SK-N-SH (cell line): ENCODE measurements around the gene SSR4.

Experiments used
- CTCF ChIP-seq: fragments of 200-600 bp; sonication (generic); IDR thresholded peaks from 2 replicates; pipeline ENCODE4 v1.6.1; 2017; ENCODE audit warnings: antibody characterized with exemption, mild to moderate bottlenecking, moderate library complexity
- REST ChIP-seq: IDR thresholded peaks from 2 replicates; pipeline ENCODE4 v1.6.1; 2012; ENCODE audit warnings: mild to moderate bottlenecking, low read depth, low read length, moderate library complexity
- RFX5 ChIP-seq: IDR thresholded peaks from 2 replicates; pipeline ENCODE4 v1.6.1; 2012; ENCODE audit warnings: mild to moderate bottlenecking, improper control_type of control experiment, low read length

- no peak for TF ChIP-seq REST
- no peak for TF ChIP-seq RFX5
- no peak for TF ChIP-seq CTCF
Measured at GRCh38 chrX:153773218-153773611, 21.3 kb upstream of the SSR4 start.
